Neural cell (in vitro differentiated cells): Measurements from ENCODE around the gene IFITM2.

ENCODE experiments used
- EP300 ChIP-seq: fragments of 450-650 bp; conservative IDR thresholded peaks from 2 replicates; pipeline ENCODE4 v1.6.1; 2014; ENCODE audit warnings: antibody characterized with exemption, mild to moderate bottlenecking, moderate library complexity; ENCODE audit not compliant: poor library complexity, severe bottlenecking
- EZH2 ChIP-seq: fragments of 200-600, 300-800 bp; shearing (Covaris generic), sonication (generic); IDR thresholded peaks from 2 replicates; pipeline ENCODE4 v1.6.1; 2014; ENCODE audit warnings: antibody characterized with exemption, low read length, borderline replicate concordance, mild to moderate bottlenecking; ENCODE audit not compliant: insufficient read depth, poor library complexity, severe bottlenecking
- MXI1 ChIP-seq: fragments of 450-650 bp; conservative IDR thresholded peaks from 2 replicates; pipeline ENCODE4 v1.6.1; 2014; ENCODE audit warnings: antibody characterized with exemption, mild to moderate bottlenecking; ENCODE audit not compliant: poor library complexity, severe bottlenecking
- POLR2AphosphoS5 ChIP-seq: IDR thresholded peaks from 2 replicates; pipeline ENCODE4 v1.6.1; 2012
- REST ChIP-seq: IDR thresholded peaks from 2 replicates; pipeline ENCODE4 v1.6.1; 2012; ENCODE audit warnings: borderline replicate concordance
- SMC3 ChIP-seq: fragments of 450-650 bp; conservative IDR thresholded peaks from 2 replicates; pipeline ENCODE4 v1.6.1; 2014; ENCODE audit warnings: antibody characterized with exemption, mild to moderate bottlenecking, moderate library complexity; ENCODE audit not compliant: poor library complexity
- TAF1 ChIP-seq: IDR thresholded peaks from 2 replicates; pipeline ENCODE4 v1.6.1; 2012; ENCODE audit warnings: low read depth
- TF ChIP-seq, protein P1 (sequence below): fragments of 450-650 bp; IDR thresholded peaks from 2 replicates; pipeline ENCODE4 v1.5.1; 2014; ENCODE audit warnings: antibody characterized with exemption, mild to moderate bottlenecking, moderate library complexity; ENCODE audit not compliant: poor library complexity, severe bottlenecking

GRCh38 chr11:292211-293121, 15.2 kb upstream of the IFITM2 start:
- TF ChIP-seq EP300 (no peak), MXI1 (no peak), POLR2AphosphoS5 (no peak), REST (no peak), SMC3 (no peak), EZH2 (no peak), TAF1 (no peak)
- TF ChIP-seq, protein P1, sequence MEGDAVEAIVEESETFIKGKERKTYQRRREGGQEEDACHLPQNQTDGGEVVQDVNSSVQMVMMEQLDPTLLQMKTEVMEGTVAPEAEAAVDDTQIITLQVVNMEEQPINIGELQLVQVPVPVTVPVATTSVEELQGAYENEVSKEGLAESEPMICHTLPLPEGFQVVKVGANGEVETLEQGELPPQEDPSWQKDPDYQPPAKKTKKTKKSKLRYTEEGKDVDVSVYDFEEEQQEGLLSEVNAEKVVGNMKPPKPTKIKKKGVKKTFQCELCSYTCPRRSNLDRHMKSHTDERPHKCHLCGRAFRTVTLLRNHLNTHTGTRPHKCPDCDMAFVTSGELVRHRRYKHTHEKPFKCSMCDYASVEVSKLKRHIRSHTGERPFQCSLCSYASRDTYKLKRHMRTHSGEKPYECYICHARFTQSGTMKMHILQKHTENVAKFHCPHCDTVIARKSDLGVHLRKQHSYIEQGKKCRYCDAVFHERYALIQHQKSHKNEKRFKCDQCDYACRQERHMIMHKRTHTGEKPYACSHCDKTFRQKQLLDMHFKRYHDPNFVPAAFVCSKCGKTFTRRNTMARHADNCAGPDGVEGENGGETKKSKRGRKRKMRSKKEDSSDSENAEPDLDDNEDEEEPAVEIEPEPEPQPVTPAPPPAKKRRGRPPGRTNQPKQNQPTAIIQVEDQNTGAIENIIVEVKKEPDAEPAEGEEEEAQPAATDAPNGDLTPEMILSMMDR, result no peak
